Stimulated activated CD8-positive, alpha-beta memory T cell treated with anti-CD3 and anti-CD28 coated beads, Interleukin-4, amount 100 ng/mL, for 4 hours (primary cell): ENCODE data around the gene CASP3.
"Not testable (repeated sequence)": the region's sequence is repeated elsewhere in the genome, so short reads cannot be mapped to it uniquely, and the experiment has no call there.

Experiments used
- DNase-seq, 2 donors: peaks; one replicate each; pipeline ENCODE4 v3.0.0-alpha.2; 2020; ENCODE audit warnings: low read depth in 2 of 2, low spot score in 1 of 2

The CASP3 gene

GRCh38 chr4:184636144-184636543 is 13.1 kb downstream of the CASP3 start:
- DNase-seq: no peak

GRCh38 chr4:184635381-184635780 is 13.9 kb downstream of the CASP3 start:
- no peak for DNase-seq

GRCh38 chr4:184632842-184633241 is 16.4 kb downstream of the CASP3 start:
- DNase-seq: no peak

- no peak for DNase-seq
Observed at GRCh38 chr4:184628103-184628502, 21.1 kb downstream of the CASP3 start.

GRCh38 chr4:184625783-184626596 is 23.3 kb downstream of the CASP3 start:
- DNase-seq: not testable (repeated sequence)

- DNase-seq: no peak
Observed at GRCh38 chr4:184624972-184625554, 24.2 kb downstream of the CASP3 start.

- not testable (repeated sequence) for DNase-seq
Observed at GRCh38 chr4:184624504-184624903, 24.7 kb downstream of the CASP3 start.

- DNase-seq: no peak
Observed at GRCh38 chr4:184621518-184621917, 27.7 kb downstream of the CASP3 start.

GRCh38 chr4:184620212-184620867 is 28.9 kb downstream of the CASP3 start:
- DNase-seq: no peak

GRCh38 chr4:184617600-184618196 is 31.5 kb downstream of the CASP3 start:
- DNase-seq: no peak

GRCh38 chr4:184616633-184617551 is 32.4 kb downstream of the CASP3 start:
- no peak for DNase-seq

GRCh38 chr4:184616168-184616567 is 33.1 kb downstream of the CASP3 start:
- DNase-seq: not testable (repeated sequence)

GRCh38 chr4:184614509-184614908 is 34.7 kb downstream of the CASP3 start:
- DNase-seq: no peak

- no peak for DNase-seq
Observed at GRCh38 chr4:184613405-184613804, 35.8 kb downstream of the CASP3 start.

GRCh38 chr4:184612074-184612473 is 37.2 kb downstream of the CASP3 start:
- no peak for DNase-seq

GRCh38 chr4:184607429-184607828 is 41.8 kb downstream of the CASP3 start:
- DNase-seq: not testable (repeated sequence)

- not testable (repeated sequence) for DNase-seq
Observed at GRCh38 chr4:184602857-184603256, 46.4 kb downstream of the CASP3 start.

- not testable (repeated sequence) for DNase-seq
Observed at GRCh38 chr4:184600982-184601381, 48.3 kb downstream of the CASP3 start.

GRCh38 chr4:184599492-184600135 is 49.6 kb downstream of the CASP3 start:
- no peak for DNase-seq
